ENCODE measurements around the gene SLC2A2. TPM values are rescaled to one million over a fixed set of nuclear protein-coding genes. Genes with fewer than 3 reads are reported as not detected.

Gene SLC2A2
- total RNA-seq = not detected
- polyA plus RNA-seq = not detected

GRCh38 chr3:171026597-171027293 lies at the start of gene SLC2A2:
SLC2A2 (minus strand) TSS chr3:171026720; CDS start chr3:171026670, 50 bp downstream.
- intact Hi-C loops (cut with DNase I) = no loop called here
- Histone ChIP-seq H3K36me3 (no peaks in the 10 kb centered on the region), H3K4me3 (no peak within 1 kb of the TSS), H3K27ac (no peak within 1 kb of the TSS), H3K9me3 (no peaks in the 10 kb centered on the region), H3K4me1 (peaks cover 0 to 19% (median 11%) of the 10 kb centered on the region in 4 donors), H3K27me3 (no peaks in the 10 kb centered on the region)
- WGBS, 2 donors = 87 to 91% methylated on average over 4 of the region's 4 CpGs
- TF ChIP-seq EP300 (IDR thresholded peaks at IDR 0.05) (no peak), CTCF (IDR thresholded peaks at IDR 0.05) (no peak), POLR2AphosphoS5 (IDR thresholded peaks at IDR 0.05) (no peak), POLR2A (IDR thresholded peaks at IDR 0.05) (no peak)
- DNase-seq = no peak

- Histone ChIP-seq H3K27ac (no peak overlapping the region), H3K4me1 (no peaks in the 10 kb centered on the region), H3K27me3 (no peaks in the 10 kb centered on the region), H3K4me3 (no peak overlapping the region), H3K9me3 (no peaks in the 10 kb centered on the region), H3K36me3 (peaks cover 0 to 29% (median 0%) of the 10 kb centered on the region in 4 donors)
- no peak for DNase-seq
- intact Hi-C loops (cut with DNase I) = no loop called here
- no peak for TF ChIP-seq POLR2AphosphoS5 (IDR thresholded peaks at IDR 0.05)
- TF ChIP-seq POLR2A (IDR thresholded peaks at IDR 0.05) = no peak
- no peak for TF ChIP-seq CTCF (IDR thresholded peaks at IDR 0.05)
- no peak for TF ChIP-seq EP300 (IDR thresholded peaks at IDR 0.05)
These were observed 45.9 kb upstream of the SLC2A2 start for GRCh38 chr3:171072432-171072831.

GRCh38 chr3:171068658-171069057 lies 42.1 kb upstream of the SLC2A2 start:
- H3K27ac ChIP-seq = no peak overlapping the region
- H3K36me3 ChIP-seq = peaks cover 0 to 40% (median 0%) of the 10 kb centered on the region in 4 donors
- TF ChIP-seq EP300 (IDR thresholded peaks at IDR 0.05) = no peak
- no peak for TF ChIP-seq CTCF (IDR thresholded peaks at IDR 0.05)
- no peak for TF ChIP-seq POLR2A (IDR thresholded peaks at IDR 0.05)
- no peak for TF ChIP-seq POLR2AphosphoS5 (IDR thresholded peaks at IDR 0.05)
- WGBS, 2 donors = 80 to 83% methylated on average over 3 of the region's 3 CpGs
- no peaks in the 10 kb centered on the region for H3K27me3 ChIP-seq
- H3K4me1 ChIP-seq = no peaks in the 10 kb centered on the region
- H3K9me3 ChIP-seq = no peaks in the 10 kb centered on the region
- H3K4me3 ChIP-seq = no peak overlapping the region
- DNase-seq = no peak
- intact Hi-C loops (cut with DNase I) = no loop called here

GRCh38 chr3:171066206-171066605 lies 39.7 kb upstream of the SLC2A2 start:
- WGBS, 2 donors = 93 to 94% methylated on average over 6 of the region's 6 CpGs
- Histone ChIP-seq H3K27me3 (no peaks in the 10 kb centered on the region), H3K4me1 (no peaks in the 10 kb centered on the region), H3K4me3 (no peak overlapping the region), H3K9me3 (no peaks in the 10 kb centered on the region), H3K27ac (no peak overlapping the region), H3K36me3 (peaks cover 0 to 50% (median 2%) of the 10 kb centered on the region in 4 donors)
- no peak for DNase-seq
- intact Hi-C loops (cut with DNase I) = no loop called here
- no peak for TF ChIP-seq EP300 (IDR thresholded peaks at IDR 0.05)
- no peak for TF ChIP-seq POLR2AphosphoS5 (IDR thresholded peaks at IDR 0.05)
- TF ChIP-seq POLR2A (IDR thresholded peaks at IDR 0.05) = no peak
- TF ChIP-seq CTCF (IDR thresholded peaks at IDR 0.05) = no peak

- Histone ChIP-seq H3K4me3 (no peak overlapping the region), H3K36me3 (peaks cover 0 to 50% (median 2%) of the 10 kb centered on the region in 4 donors), H3K4me1 (no peaks in the 10 kb centered on the region), H3K9me3 (no peaks in the 10 kb centered on the region), H3K27me3 (no peaks in the 10 kb centered on the region), H3K27ac (no peak overlapping the region)
- TF ChIP-seq EP300 (IDR thresholded peaks at IDR 0.05) (no peak), CTCF (IDR thresholded peaks at IDR 0.05) (no peak), POLR2AphosphoS5 (IDR thresholded peaks at IDR 0.05) (no peak)
- intact Hi-C loops (cut with DNase I) = no loop called here
- DNase-seq = no peak
- 93 to 97% methylated on average over 1 of the region's 1 CpG for WGBS, 2 donors
These were observed 39.2 kb upstream of the SLC2A2 start for GRCh38 chr3:171065732-171066131.
